ENCODE measurements around the gene PKN3. TPM values are rescaled to one million over a fixed set of nuclear protein-coding genes. Genes with fewer than 3 reads are reported as not detected.
A peak's percentile ranks its signal among the peaks of the same experiment; 100 is the strongest.

PKN3 gene
- total and polyA plus RNA-seq, 2 of the 13 experiments (the other 11 are each of a cell fraction or from before 2014, with no cell fraction given) = 10.5 to 13.2 TPM

DNA sequence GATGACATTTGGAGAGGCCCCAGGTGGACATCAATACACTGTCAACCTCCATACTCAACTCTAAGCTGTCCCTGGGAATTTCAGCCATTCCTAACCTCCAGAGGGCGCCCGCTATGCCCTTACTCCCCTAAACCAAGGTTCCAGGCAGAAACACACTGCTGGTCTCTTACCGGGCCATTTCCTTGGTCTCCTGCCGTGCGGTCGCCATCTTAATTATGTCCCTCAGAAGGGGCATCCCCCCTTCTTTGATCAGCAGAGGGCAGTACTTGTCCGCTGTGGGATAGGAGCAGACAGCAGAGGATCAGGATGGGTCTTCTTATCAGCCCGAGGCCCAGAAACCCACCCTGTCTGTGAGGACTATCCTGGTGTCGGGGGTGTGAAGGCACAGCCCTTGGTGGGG lies 31.0 kb downstream of the PKN3 start (continued):
- TF ChIP-seq, protein P1, sequence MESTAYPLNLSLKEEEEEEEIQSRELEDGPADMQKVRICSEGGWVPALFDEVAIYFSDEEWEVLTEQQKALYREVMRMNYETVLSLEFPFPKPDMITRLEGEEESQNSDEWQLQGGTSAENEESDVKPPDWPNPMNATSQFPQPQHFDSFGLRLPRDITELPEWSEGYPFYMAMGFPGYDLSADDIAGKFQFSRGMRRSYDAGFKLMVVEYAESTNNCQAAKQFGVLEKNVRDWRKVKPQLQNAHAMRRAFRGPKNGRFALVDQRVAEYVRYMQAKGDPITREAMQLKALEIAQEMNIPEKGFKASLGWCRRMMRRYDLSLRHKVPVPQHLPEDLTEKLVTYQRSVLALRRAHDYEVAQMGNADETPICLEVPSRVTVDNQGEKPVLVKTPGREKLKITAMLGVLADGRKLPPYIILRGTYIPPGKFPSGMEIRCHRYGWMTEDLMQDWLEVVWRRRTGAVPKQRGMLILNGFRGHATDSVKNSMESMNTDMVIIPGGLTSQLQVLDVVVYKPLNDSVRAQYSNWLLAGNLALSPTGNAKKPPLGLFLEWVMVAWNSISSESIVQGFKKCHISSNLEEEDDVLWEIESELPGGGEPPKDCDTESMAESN (CRISPR knock-in tag; conservative IDR thresholded peaks at IDR 0.05) = 0 out of 2 replicates have a peak, but pooled peaks have one; percentile 43
- TF ChIP-seq REXO4 (CRISPR knock-in tag; IDR thresholded peaks at IDR 0.05; ENCODE audit: borderline replicate concordance) = no peak
- TF ChIP-seq CEBPB (IDR thresholded peaks at IDR 0.05; ENCODE audit: borderline replicate concordance, low read depth, low read length) = no peak
- TF ChIP-seq KLF15 (CRISPR knock-in tag; IDR thresholded peaks at IDR 0.05; ENCODE audit: borderline replicate concordance) = no peak
- TF ChIP-seq MYC (CRISPR knock-in tag; IDR thresholded peaks at IDR 0.05; ENCODE audit: borderline replicate concordance) = no peak
- no peak for TF ChIP-seq KDM6A (CRISPR knock-in tag; IDR thresholded peaks at IDR 0.05; ENCODE audit: low read depth)
- TF ChIP-seq SIN3B (IDR thresholded peaks at IDR 0.05; ENCODE audit: low read length) = no peak
- no peak for TF ChIP-seq XBP1 (CRISPR knock-in tag; IDR thresholded peaks at IDR 0.05)
- TF ChIP-seq NFKBIZ (CRISPR knock-in tag; IDR thresholded peaks at IDR 0.05) = no peak
- no peak for TF ChIP-seq ATF7-NPFF (CRISPR knock-in tag; IDR thresholded peaks at IDR 0.05; ENCODE audit: low read depth)
- no peak for TF ChIP-seq ZNF543 (CRISPR knock-in tag; IDR thresholded peaks at IDR 0.05)
- no peak for TF ChIP-seq SRSF4 (IDR thresholded peaks at IDR 0.05; ENCODE audit: low read depth, low read length, poor library complexity, severe bottlenecking)
- TF ChIP-seq ZNF33A (CRISPR knock-in tag; IDR thresholded peaks at IDR 0.05; ENCODE audit: borderline replicate concordance) = no peak
- no peak for TF ChIP-seq ZFP1 (CRISPR knock-in tag; IDR thresholded peaks at IDR 0.05)
- TF ChIP-seq, protein P2, sequence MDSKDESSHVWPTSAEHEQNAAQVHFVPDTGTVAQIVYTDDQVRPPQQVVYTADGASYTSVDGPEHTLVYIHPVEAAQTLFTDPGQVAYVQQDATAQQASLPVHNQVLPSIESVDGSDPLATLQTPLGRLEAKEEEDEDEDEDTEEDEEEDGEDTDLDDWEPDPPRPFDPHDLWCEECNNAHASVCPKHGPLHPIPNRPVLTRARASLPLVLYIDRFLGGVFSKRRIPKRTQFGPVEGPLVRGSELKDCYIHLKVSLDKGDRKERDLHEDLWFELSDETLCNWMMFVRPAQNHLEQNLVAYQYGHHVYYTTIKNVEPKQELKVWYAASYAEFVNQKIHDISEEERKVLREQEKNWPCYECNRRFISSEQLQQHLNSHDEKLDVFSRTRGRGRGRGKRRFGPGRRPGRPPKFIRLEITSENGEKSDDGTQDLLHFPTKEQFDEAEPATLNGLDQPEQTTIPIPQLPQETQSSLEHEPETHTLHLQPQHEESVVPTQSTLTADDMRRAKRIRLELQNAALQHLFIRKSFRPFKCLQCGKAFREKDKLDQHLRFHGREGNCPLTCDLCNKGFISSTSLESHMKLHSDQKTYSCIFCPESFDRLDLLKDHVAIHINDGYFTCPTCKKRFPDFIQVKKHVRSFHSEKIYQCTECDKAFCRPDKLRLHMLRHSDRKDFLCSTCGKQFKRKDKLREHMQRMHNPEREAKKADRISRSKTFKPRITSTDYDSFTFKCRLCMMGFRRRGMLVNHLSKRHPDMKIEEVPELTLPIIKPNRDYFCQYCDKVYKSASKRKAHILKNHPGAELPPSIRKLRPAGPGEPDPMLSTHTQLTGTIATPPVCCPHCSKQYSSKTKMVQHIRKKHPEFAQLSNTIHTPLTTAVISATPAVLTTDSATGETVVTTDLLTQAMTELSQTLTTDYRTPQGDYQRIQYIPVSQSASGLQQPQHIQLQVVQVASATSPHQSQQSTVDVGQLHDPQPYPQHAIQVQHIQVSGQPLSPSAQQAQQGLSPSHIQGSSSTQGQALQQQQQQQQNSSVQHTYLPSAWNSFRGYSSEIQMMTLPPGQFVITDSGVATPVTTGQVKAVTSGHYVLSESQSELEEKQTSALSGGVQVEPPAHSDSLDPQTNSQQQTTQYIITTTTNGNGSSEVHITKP (CRISPR knock-in tag; IDR thresholded peaks at IDR 0.05; ENCODE audit: low read depth) = 0 out of 2 replicates have a peak, but pooled peaks have one; percentile 44
- TF ChIP-seq ZNF709 (CRISPR knock-in tag; IDR thresholded peaks at IDR 0.05) = no peak
- TF ChIP-seq, protein P3, sequence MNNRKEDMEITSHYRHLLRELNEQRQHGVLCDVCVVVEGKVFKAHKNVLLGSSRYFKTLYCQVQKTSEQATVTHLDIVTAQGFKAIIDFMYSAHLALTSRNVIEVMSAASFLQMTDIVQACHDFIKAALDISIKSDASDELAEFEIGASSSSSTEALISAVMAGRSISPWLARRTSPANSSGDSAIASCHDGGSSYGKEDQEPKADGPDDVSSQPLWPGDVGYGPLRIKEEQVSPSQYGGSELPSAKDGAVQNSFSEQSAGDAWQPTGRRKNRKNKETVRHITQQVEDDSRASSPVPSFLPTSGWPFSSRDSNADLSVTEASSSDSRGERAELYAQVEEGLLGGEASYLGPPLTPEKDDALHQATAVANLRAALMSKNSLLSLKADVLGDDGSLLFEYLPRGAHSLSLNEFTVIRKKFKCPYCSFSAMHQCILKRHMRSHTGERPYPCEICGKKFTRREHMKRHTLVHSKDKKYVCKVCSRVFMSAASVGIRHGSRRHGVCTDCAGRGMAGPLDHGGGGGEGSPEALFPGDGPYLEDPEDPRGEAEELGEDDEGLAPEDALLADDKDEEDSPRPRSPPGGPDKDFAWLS (CRISPR knock-in tag; IDR thresholded peaks at IDR 0.05; ENCODE audit: borderline replicate concordance) = no peak
- TF ChIP-seq ZNF605 (CRISPR knock-in tag; IDR thresholded peaks at IDR 0.05) = peak; percentile 48; the same call in 1 of the 2 replicates
- no peak for TF ChIP-seq ZNF567 (CRISPR knock-in tag; IDR thresholded peaks at IDR 0.05; ENCODE audit: borderline replicate concordance)
- TF ChIP-seq, protein P4, sequence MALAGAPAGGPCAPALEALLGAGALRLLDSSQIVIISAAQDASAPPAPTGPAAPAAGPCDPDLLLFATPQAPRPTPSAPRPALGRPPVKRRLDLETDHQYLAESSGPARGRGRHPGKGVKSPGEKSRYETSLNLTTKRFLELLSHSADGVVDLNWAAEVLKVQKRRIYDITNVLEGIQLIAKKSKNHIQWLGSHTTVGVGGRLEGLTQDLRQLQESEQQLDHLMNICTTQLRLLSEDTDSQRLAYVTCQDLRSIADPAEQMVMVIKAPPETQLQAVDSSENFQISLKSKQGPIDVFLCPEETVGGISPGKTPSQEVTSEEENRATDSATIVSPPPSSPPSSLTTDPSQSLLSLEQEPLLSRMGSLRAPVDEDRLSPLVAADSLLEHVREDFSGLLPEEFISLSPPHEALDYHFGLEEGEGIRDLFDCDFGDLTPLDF (CRISPR knock-in tag; IDR thresholded peaks at IDR 0.05) = no peak
- TF ChIP-seq, protein P5, sequence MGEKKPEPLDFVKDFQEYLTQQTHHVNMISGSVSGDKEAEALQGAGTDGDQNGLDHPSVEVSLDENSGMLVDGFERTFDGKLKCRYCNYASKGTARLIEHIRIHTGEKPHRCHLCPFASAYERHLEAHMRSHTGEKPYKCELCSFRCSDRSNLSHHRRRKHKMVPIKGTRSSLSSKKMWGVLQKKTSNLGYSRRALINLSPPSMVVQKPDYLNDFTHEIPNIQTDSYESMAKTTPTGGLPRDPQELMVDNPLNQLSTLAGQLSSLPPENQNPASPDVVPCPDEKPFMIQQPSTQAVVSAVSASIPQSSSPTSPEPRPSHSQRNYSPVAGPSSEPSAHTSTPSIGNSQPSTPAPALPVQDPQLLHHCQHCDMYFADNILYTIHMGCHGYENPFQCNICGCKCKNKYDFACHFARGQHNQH (CRISPR knock-in tag; IDR thresholded peaks at IDR 0.05) = 0 out of 2 replicates have a peak, but pooled peaks have one; percentile 51
